Osteocyte (in vitro differentiated cells): ENCODE data around the gene PKLR. TPM values are rescaled to one million over a fixed set of nuclear protein-coding genes. Genes with fewer than 3 reads are reported as not detected.

ENCODE experiments used
- DNase-seq: peaks from one replicate; pipeline ENCODE4 v3.0.0; 2021; ENCODE audit warnings: mixed read lengths; ENCODE audit not compliant: unreplicated experiment; ENCODE audit errors: extremely low spot score
- H3K27ac Mint-ChIP-seq: one replicate; pipeline ENCODE4 v1.8.0; 2021; ENCODE audit warnings: mild to moderate bottlenecking, mixed read lengths; ENCODE audit not compliant: unreplicated experiment
- H3K27me3 Mint-ChIP-seq: one replicate; pipeline ENCODE4 v1.8.0; 2021; ENCODE audit warnings: mixed read lengths; ENCODE audit not compliant: unreplicated experiment
- H3K36me3 Mint-ChIP-seq: one replicate; pipeline ENCODE4 v1.8.0; 2021; ENCODE audit warnings: mixed read lengths; ENCODE audit not compliant: unreplicated experiment
- H3K4me1 Mint-ChIP-seq: one replicate; pipeline ENCODE4 v1.8.0; 2021; ENCODE audit warnings: mixed read lengths; ENCODE audit not compliant: unreplicated experiment
- H3K4me3 Mint-ChIP-seq: one replicate; pipeline ENCODE4 v1.8.0; 2021; ENCODE audit warnings: mild to moderate bottlenecking, moderate library complexity, mixed read lengths; ENCODE audit not compliant: unreplicated experiment
- H3K9me3 Mint-ChIP-seq: one replicate; pipeline ENCODE4 v1.8.0; 2021; ENCODE audit warnings: mixed read lengths; ENCODE audit not compliant: unreplicated experiment
- CTCF ChIP-seq: fragments of 200-600 bp; sonication (generic); IDR thresholded peaks from 2 replicates; pipeline ENCODE4 v1.5.0; 2021; ENCODE audit warnings: antibody characterized with exemption, mild to moderate bottlenecking, moderate library complexity
- total RNA-seq: library from RNA; stranded (reverse); gene quantifications from 2 replicates; pipeline ENCODE4 v1.2.1, GENCODE V29; 2021

The PKLR gene
- total RNA-seq, 1 donor from 2014 or later: not detected

- Mint-ChIP-seq H3K36me3 (no peaks in the 10 kb centered on the region), H3K4me1 (no peaks in the 10 kb centered on the region), H3K9me3 (no peaks in the 10 kb centered on the region), H3K27me3 (no peaks in the 10 kb centered on the region), H3K27ac (no peak overlapping the region), H3K4me3 (no peak overlapping the region)
- no peak for DNase-seq
- TF ChIP-seq CTCF: no peak
These were observed 15.6 kb downstream of the PKLR start for GRCh38 chr1:155285631-155286044.

GRCh38 chr1:155285063-155285462, 16.2 kb downstream of the PKLR start:
- no peaks in the 10 kb centered on the region for H3K27me3 Mint-ChIP-seq
- TF ChIP-seq CTCF: no peak
- H3K4me3 Mint-ChIP-seq: no peak overlapping the region
- no peak for DNase-seq
- H3K27ac Mint-ChIP-seq: no peak overlapping the region
- H3K9me3 Mint-ChIP-seq: no peaks in the 10 kb centered on the region
- no peaks in the 10 kb centered on the region for H3K36me3 Mint-ChIP-seq
- no peaks in the 10 kb centered on the region for H3K4me1 Mint-ChIP-seq

- no peak overlapping the region for H3K27ac Mint-ChIP-seq
- H3K9me3 Mint-ChIP-seq: no peaks in the 10 kb centered on the region
- no peaks in the 10 kb centered on the region for H3K27me3 Mint-ChIP-seq
These were observed 16.8 kb downstream of the PKLR start for GRCh38 chr1:155284476-155284875.

GRCh38 chr1:155282488-155283091, 18.6 kb downstream of the PKLR start:
- Mint-ChIP-seq H3K4me1 (peaks cover 5% of the 10 kb centered on the region), H3K4me3 (no peak overlapping the region), H3K27ac (no peak overlapping the region), H3K9me3 (no peaks in the 10 kb centered on the region), H3K36me3 (no peaks in the 10 kb centered on the region), H3K27me3 (no peaks in the 10 kb centered on the region)
- DNase-seq: no peak
- no peak for TF ChIP-seq CTCF

More at GRCh38 chr1:155284476-155284875, 16.8 kb downstream of the PKLR start:
- DNase-seq: no peak
- Mint-ChIP-seq H3K36me3 (no peaks in the 10 kb centered on the region), H3K4me1 (no peaks in the 10 kb centered on the region), H3K4me3 (no peak overlapping the region)
- no peak for TF ChIP-seq CTCF

- Mint-ChIP-seq H3K27me3 (no peaks in the 10 kb centered on the region), H3K36me3 (no peaks in the 10 kb centered on the region), H3K27ac (no peak overlapping the region), H3K4me1 (peaks cover 7% of the 10 kb centered on the region), H3K9me3 (no peaks in the 10 kb centered on the region), H3K4me3 (no peak overlapping the region)
- DNase-seq: no peak
- no peak for TF ChIP-seq CTCF
These were observed 22.0 kb downstream of the PKLR start for GRCh38 chr1:155279268-155279667.
